ENCODE measurements around the gene RREB1. TPM values are rescaled to one million over a fixed set of nuclear protein-coding genes. Genes with fewer than 3 reads are reported as not detected.
"Not testable (repeated sequence)": the region's sequence is repeated elsewhere in the genome, so short reads cannot be mapped to it uniquely, and the experiment has no call there.

Gene RREB1
- total RNA-seq, 1 donor from 2014 or later, result 16.8 TPM

DNA sequence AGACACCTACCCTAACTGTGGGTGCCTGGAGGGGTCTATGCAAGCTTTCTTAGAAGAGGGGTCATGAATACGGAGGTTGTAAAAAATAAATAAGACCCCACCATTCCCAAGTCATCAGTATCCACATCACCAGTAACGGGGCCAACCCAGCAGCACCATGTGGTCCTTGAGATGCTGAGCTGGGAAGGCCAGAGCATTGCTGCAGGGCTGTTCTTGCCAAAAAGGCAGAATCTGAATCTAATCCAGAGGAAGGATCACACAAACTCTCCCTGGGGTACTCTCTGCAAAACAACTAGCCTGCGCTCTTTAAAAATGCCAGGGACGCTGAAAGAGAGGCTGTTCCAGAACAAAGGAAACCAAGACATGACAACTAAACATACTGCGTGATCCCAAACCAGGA is 162.1 kb downstream of the RREB1 start:
- H3K27ac Mint-ChIP-seq, result no peak overlapping the region
- no peaks in the 10 kb centered on the region for H3K4me1 Mint-ChIP-seq
- no peak overlapping the region for H3K4me3 Mint-ChIP-seq
- no peaks in the 10 kb centered on the region for H3K9me3 Mint-ChIP-seq
- H3K27me3 Mint-ChIP-seq, result peaks cover 7% of the 10 kb centered on the region
- H3K36me3 Mint-ChIP-seq (ENCODE audit: low read depth), result no peaks in the 10 kb centered on the region
- intact Hi-C loops (cut with micrococcal nuclease), result no loop called here
- no peak for DNase-seq

DNA sequence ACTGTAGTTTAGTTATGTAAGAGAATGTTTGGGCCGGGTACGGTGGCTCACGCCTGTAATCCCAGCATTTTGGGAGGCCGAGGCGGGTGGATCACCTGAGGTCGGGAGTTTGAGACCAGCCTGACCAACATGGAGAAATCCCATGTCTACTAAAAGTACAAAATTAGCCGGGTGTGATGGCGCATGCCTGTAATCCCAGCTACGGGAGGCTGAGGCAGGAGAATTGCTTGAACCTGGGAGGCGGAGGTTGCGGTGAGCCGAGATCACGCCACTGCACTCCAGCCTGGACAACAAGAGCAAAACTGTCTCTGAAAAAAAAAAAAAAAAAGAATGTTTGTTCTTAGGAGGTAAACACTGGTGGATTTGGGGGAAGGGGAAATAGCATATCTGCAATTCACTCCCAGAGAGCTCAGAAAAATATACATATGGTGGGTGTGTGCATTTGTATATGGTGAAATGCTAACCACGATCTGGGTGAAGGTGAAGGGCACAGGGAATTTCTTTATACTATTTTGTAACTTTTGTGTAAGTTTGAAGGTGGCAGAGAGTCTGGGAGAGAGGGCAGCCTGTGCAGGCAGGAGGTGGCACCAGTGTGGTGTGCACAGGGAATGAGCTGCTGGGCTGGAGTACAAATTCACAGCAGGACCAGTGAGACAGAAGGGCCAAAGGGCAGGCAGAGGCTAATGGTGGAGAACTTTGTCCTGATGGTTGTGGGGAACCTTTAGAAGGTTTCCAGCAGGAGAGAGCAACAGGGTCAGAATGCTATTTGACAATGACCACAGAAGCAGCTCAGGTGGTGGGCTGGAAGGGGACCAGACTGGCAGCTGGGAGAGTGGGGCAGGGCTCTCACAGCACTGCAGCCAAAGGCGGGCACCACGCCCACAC is 162.8 kb downstream of the RREB1 start:
- H3K27me3 Mint-ChIP-seq, result peaks cover 7% of the 10 kb centered on the region
- intact Hi-C loops (cut with micrococcal nuclease), result no loop called here
- no peak for DNase-seq
- no peak overlapping the region for H3K4me3 Mint-ChIP-seq
- no peaks in the 10 kb centered on the region for H3K36me3 Mint-ChIP-seq (ENCODE audit: low read depth)
- no peak overlapping the region for H3K27ac Mint-ChIP-seq
- no peaks in the 10 kb centered on the region for H3K4me1 Mint-ChIP-seq
- no peaks in the 10 kb centered on the region for H3K9me3 Mint-ChIP-seq

DNA sequence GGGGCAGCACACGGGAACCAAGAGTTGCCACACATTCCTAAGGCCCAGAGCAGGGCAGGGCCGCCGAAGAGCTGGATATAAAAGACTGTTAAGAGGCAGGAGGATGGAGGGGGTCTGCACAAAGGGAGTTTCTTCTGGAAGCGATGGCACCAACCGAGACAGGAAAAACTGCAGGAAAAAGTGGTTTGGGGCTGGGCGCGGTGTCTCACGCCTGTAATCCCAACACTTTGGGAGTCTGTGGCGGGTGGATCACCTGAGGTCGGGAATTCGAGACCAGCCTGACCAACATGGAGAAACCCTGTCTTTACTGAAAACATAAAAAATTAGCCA is 163.4 kb downstream of the RREB1 start:
- intact Hi-C loops (cut with micrococcal nuclease), result no loop called here
- Mint-ChIP-seq H3K27me3 (peaks cover 7% of the 10 kb centered on the region), H3K27ac (no peak overlapping the region), H3K9me3 (no peaks in the 10 kb centered on the region), H3K36me3 (ENCODE audit: low read depth) (no peaks in the 10 kb centered on the region), H3K4me3 (no peak overlapping the region), H3K4me1 (no peaks in the 10 kb centered on the region)
- DNase-seq, result no peak

DNA sequence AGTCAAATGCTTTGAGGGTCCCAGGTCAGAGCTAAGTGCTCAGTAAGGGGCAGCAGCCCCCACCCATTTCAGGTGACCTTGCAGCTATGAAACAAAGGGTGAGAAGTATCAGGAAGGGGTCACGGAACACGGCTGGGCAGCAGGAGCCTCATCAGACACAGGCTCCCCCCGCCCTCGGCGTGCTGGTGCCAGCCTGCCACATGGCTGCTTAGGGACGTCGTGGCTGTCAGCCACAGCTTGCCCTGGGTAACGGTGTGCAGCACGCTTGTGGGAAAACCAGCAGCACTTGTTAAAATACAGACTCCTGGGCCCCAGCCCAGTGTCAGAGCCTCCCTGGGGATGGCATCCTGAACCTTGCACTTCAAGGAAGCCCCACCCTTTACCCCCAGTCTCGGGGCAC is 165.9 kb downstream of the RREB1 start:
- DNase-seq, result no peak
- no peaks in the 10 kb centered on the region for H3K9me3 Mint-ChIP-seq
- peaks cover 6% of the 10 kb centered on the region for H3K27me3 Mint-ChIP-seq
- H3K36me3 Mint-ChIP-seq (ENCODE audit: low read depth), result peaks cover under 1% of the 10 kb centered on the region
- no peak overlapping the region for H3K4me3 Mint-ChIP-seq
- no peak overlapping the region for H3K27ac Mint-ChIP-seq
- intact Hi-C loops (cut with micrococcal nuclease), result no loop called here
- H3K4me1 Mint-ChIP-seq, result peaks cover 5% of the 10 kb centered on the region

DNA sequence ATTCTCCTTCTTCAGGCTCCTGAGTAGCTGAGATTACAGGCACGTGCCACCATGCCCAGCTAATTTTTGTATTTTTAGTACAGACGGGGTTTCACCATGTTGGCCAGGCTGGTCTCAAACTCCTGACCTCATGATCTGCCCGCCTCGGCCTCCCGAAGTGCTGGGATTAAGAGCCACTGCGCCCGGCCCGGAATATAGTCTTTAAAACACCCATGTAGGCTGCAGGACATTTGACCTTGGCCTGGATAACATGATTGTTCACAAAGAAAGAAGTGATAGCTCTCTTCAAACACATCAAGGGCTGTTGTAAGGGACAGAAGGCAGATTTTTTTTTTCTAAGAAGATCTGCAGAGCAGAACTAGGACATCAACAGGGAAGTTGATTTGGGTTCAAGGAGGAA is 166.8 kb downstream of the RREB1 start:
- H3K4me3 Mint-ChIP-seq; intact Hi-C loops (cut with micrococcal nuclease); H3K27me3 Mint-ChIP-seq; H3K27ac Mint-ChIP-seq; DNase-seq; H3K36me3 Mint-ChIP-seq (ENCODE audit: low read depth); H3K4me1 Mint-ChIP-seq; H3K9me3 Mint-ChIP-seq: not testable (repeated sequence)

DNA sequence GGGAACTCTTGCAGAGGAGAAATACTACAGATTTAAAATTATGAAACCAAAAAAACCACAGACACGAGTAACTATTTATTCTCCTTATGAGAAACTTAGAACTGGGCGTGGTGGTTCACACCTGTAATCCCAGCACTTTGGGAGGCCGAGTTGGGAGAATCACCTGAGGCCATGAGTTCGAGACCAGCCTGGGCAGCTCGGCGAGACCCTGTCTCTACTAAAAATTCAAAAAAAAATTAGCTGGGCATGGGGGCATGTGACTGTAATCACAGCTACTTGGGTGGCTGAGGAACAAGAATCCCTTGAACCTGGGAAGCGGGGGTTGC is 168.4 kb downstream of the RREB1 start:
- no peak overlapping the region for H3K27ac Mint-ChIP-seq
- peaks cover 6% of the 10 kb centered on the region for H3K4me1 Mint-ChIP-seq
- H3K27me3 Mint-ChIP-seq, result no peaks in the 10 kb centered on the region
- no peak for DNase-seq
- no peaks in the 10 kb centered on the region for H3K9me3 Mint-ChIP-seq
- intact Hi-C loops (cut with micrococcal nuclease), result loop anchor here (1.0 to 5.0 kb wide), 3 partner anchors 36 to 339 kb away; partner anchors contain the start of gene SSR1
- peaks cover 8% of the 10 kb centered on the region for H3K36me3 Mint-ChIP-seq (ENCODE audit: low read depth)
- no peak overlapping the region for H3K4me3 Mint-ChIP-seq

DNA sequence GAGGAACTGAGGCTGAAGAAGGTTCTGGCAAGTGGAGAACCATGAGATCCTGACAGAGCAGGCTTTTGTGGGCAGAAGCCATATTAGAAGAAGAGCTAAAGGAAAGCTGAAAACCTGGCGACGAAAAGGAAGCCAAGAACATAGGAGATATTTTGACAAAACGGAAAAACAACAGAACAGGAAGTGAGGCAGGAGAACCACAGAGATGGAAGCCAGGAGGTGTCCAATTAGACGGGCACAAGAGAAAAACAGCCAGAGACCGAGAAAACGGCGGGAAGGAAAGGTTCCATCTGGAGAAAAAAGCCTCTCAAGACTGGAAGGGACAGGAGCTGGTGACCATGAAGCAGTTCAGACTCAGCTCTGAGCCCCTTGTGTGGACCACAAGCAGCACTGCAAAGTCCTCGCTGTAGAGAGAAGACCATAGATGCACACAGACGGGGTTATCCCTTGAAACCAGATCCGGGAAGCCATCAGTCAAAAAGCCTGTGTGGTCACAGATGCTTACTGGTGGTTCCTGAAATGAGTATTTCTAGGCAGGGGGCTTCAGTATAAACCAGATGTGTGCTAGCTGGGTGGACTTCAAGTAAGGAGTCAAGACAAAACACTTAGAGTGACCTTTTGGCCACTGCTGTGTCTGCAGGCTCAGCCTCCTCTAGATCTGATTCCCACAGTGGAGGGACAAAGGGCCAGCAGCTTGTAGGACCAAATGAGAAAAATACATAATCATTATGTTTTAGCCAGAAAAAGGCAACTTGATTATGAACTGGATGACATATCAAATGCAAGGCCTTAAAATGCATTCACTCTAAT is 174.5 kb downstream of the RREB1 start:
- H3K4me1 Mint-ChIP-seq, result peaks cover 25% of the 10 kb centered on the region
- H3K27ac Mint-ChIP-seq, result peak overlapping the region; percentile 64
- H3K36me3 Mint-ChIP-seq (ENCODE audit: low read depth), result peaks cover 42% of the 10 kb centered on the region
- DNase-seq, result peak; percentile 62
- intact Hi-C loops (cut with micrococcal nuclease), result no loop called here
- H3K27me3 Mint-ChIP-seq, result no peaks in the 10 kb centered on the region
- H3K4me3 Mint-ChIP-seq, result peak overlapping the region; percentile 19
- H3K9me3 Mint-ChIP-seq, result no peaks in the 10 kb centered on the region

DNA sequence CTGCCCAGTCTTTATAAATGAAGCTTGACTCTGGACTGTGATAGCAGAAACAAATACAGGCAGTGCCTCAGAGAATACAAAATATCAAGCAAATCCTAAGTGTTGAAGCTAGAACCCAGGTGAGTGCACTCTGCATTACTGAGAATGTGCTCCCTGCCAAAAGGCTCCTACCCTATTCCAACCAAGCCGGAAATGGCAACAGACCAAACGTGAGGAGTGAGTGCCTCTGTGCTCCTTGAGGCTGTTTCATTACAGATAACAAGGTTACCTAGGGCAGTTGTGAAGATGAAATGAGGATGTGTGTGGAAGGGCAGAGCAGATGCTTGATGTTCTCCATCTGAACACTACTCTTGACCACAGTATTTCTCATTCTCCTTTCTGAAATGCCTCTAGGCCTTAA is 175.9 kb downstream of the RREB1 start:
- intact Hi-C loops (cut with micrococcal nuclease), result no loop called here
- peaks cover 43% of the 10 kb centered on the region for H3K36me3 Mint-ChIP-seq (ENCODE audit: low read depth)
- H3K27ac Mint-ChIP-seq, result peak overlapping the region; percentile 23
- no peaks in the 10 kb centered on the region for H3K27me3 Mint-ChIP-seq
- H3K9me3 Mint-ChIP-seq, result no peaks in the 10 kb centered on the region
- peaks cover 21% of the 10 kb centered on the region for H3K4me1 Mint-ChIP-seq
- no peak for DNase-seq
- H3K4me3 Mint-ChIP-seq, result no peak overlapping the region

DNA sequence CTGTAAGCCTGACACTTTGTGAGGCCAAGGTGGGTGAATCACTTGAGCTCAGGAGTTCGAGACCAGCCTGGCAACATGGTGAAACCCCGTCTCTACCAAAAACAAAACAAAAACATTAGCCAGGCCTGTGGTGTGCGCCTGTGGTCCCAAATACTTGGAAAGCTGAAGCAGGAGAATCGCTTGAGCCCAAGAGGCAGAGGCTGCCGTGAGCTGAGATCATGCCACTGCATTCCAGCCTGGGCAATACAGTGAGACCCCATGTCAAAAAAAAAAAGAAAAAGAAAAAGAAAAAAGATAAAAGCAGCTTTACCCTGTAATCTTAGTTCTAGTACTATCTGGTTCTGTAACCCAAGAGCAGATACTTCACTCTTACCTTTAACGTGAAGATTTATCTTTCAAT is 177.7 kb downstream of the RREB1 start:
- Mint-ChIP-seq H3K36me3 (ENCODE audit: low read depth) (peaks cover 56% of the 10 kb centered on the region), H3K9me3 (no peaks in the 10 kb centered on the region), H3K4me3 (no peak overlapping the region)

DNA sequence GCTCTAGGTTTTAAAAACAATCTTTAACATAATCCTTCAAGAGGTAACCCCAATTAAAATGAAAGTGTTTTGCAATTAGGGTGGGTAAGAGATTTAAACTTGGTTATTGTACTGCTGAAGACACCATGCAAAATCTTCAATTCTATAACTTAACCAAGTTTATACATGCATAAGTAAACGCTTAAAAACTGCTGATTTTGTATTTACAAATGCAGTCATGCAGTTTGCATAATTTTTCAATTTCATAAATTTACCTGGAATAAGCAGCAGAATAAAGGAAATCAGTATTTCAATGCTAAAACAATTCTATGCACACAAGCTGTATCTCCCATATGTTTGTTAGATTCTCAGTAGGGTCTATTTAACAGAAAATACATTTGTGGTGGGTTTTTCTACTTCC is 182.3 kb downstream of the RREB1 start:
- no peak for DNase-seq
- intact Hi-C loops (cut with micrococcal nuclease), result no loop called here
- peaks cover 53% of the 10 kb centered on the region for H3K36me3 Mint-ChIP-seq (ENCODE audit: low read depth)

More for the DNA sequence above, 177.7 kb downstream of the RREB1 start:
- Mint-ChIP-seq H3K27me3 (no peaks in the 10 kb centered on the region), H3K4me1 (peaks cover 21% of the 10 kb centered on the region), H3K27ac (no peak overlapping the region)
- DNase-seq, result no peak
- intact Hi-C loops (cut with micrococcal nuclease), result no loop called here

DNA sequence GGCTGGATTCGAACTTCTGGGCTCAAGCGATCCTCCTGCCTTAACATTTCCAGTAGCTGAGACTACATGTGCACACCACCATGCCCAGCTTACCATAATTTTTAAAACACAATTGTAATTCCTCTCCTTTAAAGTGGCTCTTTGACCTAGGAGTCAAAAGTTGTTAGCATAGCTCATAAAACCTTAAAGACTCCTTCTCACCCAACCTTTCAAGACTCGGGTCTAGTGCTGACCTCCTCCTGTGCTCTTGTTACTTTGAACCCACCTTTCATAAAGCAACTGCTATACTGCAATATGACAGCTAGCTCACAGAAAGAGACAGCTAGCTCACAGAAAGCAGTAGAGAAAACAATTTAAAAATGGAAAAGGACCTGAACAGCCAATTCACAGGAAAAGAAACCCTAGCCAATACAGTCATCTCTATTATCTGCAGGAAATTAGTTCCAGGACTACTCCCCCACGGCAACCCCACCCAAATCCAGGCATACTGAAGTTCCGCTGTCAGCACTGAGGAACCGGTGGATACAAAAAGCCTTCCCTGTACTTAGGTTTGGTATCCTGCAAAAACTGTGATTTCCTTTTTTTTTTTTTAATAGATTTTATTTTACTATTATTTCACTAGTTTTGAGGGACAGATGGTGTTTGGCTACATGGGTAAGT is 185.0 kb downstream of the RREB1 start:
- no peak overlapping the region for H3K4me3 Mint-ChIP-seq
- H3K27ac Mint-ChIP-seq, result no peak overlapping the region
- H3K4me1 Mint-ChIP-seq, result peaks cover 2% of the 10 kb centered on the region
- H3K27me3 Mint-ChIP-seq, result no peaks in the 10 kb centered on the region
- peaks cover 47% of the 10 kb centered on the region for H3K36me3 Mint-ChIP-seq (ENCODE audit: low read depth)
- intact Hi-C loops (cut with micrococcal nuclease), result no loop called here
- H3K9me3 Mint-ChIP-seq, result no peaks in the 10 kb centered on the region
- DNase-seq, result no peak

More for the DNA sequence above, 182.3 kb downstream of the RREB1 start:
- Mint-ChIP-seq H3K27ac (no peak overlapping the region), H3K4me3 (no peak overlapping the region), H3K4me1 (peaks cover 1% of the 10 kb centered on the region), H3K27me3 (no peaks in the 10 kb centered on the region), H3K9me3 (no peaks in the 10 kb centered on the region)

DNA sequence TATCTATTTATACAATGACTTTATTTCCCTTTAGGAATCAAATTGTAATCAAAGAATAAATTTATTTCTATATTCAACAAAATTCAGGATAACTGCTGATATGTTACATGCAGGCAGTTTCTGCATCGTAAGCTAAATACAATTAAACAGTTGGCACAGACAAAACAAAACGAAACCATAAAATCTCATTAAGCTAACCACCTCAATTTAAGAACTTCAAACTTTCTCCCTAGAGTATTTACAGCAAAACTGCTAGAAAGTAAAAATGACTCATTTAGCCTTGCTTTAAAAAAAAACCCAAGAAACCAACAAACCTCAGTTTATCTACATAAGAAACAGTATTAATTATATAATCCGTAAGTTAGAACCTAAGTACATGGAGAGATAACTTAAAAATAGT is 188.2 kb downstream of the RREB1 start:
- Mint-ChIP-seq H3K4me1 (peaks cover 7% of the 10 kb centered on the region), H3K36me3 (ENCODE audit: low read depth) (peaks cover 52% of the 10 kb centered on the region), H3K27me3 (no peaks in the 10 kb centered on the region), H3K4me3 (no peak overlapping the region), H3K27ac (no peak overlapping the region), H3K9me3 (no peaks in the 10 kb centered on the region)
- intact Hi-C loops (cut with micrococcal nuclease), result no loop called here
- DNase-seq, result no peak

DNA sequence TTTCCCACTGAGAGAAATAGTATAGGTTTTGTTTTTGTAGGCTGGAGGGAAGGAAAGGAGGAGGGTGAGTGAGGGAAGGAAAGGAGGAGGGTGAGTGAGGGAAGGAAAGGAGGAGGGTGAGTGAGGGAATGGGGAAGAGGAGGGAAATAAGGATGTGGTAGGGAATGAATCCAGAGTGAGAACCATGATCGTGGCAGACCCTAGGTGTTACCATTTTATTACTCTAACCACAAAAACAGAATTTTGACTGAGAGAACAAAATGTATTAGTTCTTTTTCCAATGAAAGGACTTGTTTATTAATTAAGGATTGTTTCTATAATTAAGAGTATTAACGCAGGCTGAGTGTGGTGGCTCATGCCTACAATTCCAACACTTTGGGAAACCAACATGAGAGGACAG is 188.8 kb downstream of the RREB1 start:
- intact Hi-C loops (cut with micrococcal nuclease), result no loop called here
- Mint-ChIP-seq H3K27ac (no peak overlapping the region), H3K4me3 (no peak overlapping the region), H3K9me3 (no peaks in the 10 kb centered on the region), H3K4me1 (peaks cover 11% of the 10 kb centered on the region), H3K36me3 (ENCODE audit: low read depth) (peaks cover 59% of the 10 kb centered on the region), H3K27me3 (no peaks in the 10 kb centered on the region)
- no peak for DNase-seq

DNA sequence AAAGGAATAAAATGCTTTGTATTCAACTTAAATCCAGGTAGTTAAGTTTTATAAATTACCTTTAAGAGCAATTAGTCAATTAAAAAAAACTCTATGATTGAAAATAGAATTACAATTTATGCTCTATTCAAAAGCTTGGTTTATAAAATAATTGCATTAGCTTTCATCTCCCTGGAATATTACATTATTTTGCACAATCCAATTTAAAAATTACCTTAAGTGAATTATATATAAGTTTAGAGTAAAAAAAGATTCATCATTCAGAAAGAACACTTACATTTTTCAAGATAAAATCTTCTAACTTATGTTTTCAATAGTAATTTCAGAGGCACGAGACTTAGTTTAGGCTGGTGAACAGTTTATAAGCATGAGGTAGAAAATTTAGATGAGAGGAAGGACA is 190.4 kb downstream of the RREB1 start:
- Mint-ChIP-seq H3K36me3 (ENCODE audit: low read depth) (peaks cover 59% of the 10 kb centered on the region), H3K4me3 (no peak overlapping the region), H3K4me1 (peaks cover 13% of the 10 kb centered on the region), H3K27me3 (no peaks in the 10 kb centered on the region), H3K9me3 (no peaks in the 10 kb centered on the region), H3K27ac (no peak overlapping the region)
- intact Hi-C loops (cut with micrococcal nuclease), result no loop called here
- DNase-seq, result no peak

Measured in activated CD4-positive, alpha-beta T cell treated with anti-CD3 and anti-CD28 coated beads, Interleukin-2, amount 10 ng/mL, durations not matched to agents 24 days and 14 days (primary cell).